ENCODE results near the gene MFSD12.
"Not testable (repeated sequence)": the region's sequence is repeated elsewhere in the genome, so short reads cannot be mapped to it uniquely, and the experiment has no call there.

MFSD12 gene

GRCh38 chr19:3536429-3537100 is 20.8 kb downstream of the MFSD12 start:
- no peak for DNase-seq (ENCODE audit: low read depth)

DNA sequence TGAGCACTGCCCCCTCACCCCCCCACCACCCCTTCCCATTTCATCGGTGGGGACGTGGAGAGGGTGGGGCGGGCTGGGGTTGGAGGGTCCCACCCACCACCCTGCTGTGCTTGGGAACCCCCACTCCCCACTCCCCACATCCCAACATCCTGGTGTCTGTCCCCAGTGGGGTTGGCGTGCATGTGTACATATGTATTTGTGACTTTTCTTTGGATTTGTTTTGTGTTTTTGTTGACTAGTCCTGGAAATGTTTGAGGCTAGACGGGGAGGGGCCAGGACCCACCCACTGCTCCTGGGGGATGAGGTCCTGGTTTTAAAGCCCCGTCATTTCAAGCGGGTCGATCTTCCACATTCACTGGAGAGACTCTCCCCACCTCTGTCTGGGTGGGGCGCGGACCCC is 21.4 kb downstream of the MFSD12 start:
- DNase-seq (ENCODE audit: low read depth) = no peak

- DNase-seq (ENCODE audit: low read depth) = no peak
Measured at GRCh38 chr19:3535563-3535965, 21.8 kb downstream of the MFSD12 start.

DNA sequence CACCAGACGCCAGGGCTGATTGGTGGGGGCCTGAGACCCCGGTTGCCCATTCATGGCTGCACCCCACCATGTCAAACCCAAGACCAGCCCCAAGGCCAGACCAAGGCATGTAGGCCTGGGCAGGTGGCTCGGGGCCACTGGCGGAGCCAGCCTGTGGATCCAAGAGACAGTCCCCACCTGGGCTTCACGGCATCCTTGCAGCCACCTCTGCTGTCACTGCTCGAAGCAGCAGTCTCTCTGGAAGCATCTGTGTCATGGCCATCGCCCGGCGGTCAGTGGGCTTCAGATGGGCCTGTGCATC is 22.2 kb downstream of the MFSD12 start:
- DNase-seq (ENCODE audit: low read depth) = no peak

DNA sequence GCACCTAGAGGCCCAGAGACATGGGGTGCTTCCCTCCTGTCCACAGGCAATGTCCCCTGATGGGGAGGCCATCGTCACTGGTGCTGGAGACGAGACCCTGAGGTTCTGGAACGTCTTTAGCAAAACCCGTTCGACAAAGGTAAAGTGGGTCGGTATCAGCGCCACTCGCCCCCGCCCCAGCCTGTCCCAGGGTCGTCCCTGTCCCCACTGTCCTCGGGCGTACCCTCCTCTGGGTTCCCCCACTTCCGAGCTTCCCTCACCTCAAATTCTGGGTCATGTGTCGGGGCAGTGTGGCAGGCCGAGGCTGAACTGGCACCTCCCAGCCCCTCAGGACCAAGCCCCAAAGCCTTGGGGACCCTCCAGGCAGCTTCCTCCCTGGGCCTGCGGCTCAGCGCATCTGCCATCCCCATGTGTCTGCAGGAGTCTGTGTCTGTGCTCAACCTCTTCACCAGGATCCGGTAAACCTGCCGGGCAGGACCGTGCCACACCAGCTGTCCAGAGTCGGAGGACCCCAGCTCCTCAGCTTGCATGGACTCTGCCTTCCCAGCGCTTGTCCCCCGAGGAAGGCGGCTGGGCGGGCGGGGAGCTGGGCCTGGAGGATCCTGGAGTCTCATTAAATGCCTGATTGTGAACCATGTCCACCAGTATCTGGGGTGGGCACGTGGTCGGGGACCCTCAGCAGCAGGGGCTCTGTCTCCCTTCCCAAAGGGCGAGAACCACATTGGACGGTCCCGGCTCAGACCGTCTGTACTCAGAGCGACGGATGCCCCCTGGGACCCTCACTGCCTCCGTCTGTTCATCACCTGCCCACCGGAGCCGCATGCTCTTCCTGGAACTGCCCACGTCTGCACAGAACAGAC is 22.8 kb downstream of the MFSD12 start:
- no peak for DNase-seq (ENCODE audit: low read depth)

- no peak for DNase-seq (ENCODE audit: low read depth)
Measured at GRCh38 chr19:3533563-3534216, 23.7 kb downstream of the MFSD12 start.

- DNase-seq (ENCODE audit: low read depth) = no peak
Measured at GRCh38 chr19:3533033-3533432, 24.4 kb downstream of the MFSD12 start.

- DNase-seq (ENCODE audit: low read depth) = no peak
Measured at GRCh38 chr19:3532154-3532786, 25.1 kb downstream of the MFSD12 start.

DNA sequence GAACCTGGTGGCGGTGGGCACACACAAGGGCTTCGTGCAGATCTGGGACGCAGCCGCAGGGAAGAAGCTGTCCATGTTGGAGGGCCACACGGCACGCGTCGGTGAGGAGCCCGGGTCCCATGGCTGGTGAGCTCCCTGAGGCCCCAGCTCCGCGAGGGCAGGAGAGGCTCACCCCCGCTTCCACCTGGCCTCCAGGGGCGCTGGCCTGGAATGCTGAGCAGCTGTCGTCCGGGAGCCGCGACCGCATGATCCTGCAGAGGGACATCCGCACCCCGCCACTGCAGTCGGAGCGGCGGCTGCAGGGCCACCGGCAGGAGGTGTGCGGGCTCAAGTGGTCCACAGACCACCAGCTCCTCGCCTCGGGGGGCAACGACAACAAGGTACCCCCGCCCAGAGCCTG is 25.7 kb downstream of the MFSD12 start:
- DNase-seq (ENCODE audit: low read depth) = no peak

DNA sequence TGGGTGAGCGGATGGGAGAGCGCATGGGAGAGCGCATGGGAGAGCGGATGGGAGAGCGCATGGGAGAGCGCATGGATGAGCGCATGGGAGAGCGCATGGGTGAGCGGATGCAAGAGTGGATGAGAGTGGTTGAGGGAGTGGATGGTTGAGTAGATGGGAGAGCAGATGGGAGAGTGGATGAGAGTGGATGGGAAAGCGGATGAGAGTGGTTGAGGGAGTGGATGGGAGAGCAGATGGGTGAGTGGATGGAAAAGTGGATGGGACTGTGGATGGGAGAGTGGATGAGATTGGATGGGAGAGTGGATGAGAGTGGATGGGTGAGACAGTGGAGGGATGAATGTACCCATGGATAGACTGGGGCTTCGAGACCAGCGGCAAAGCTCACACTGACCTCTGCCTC is 27.0 kb downstream of the MFSD12 start:
- DNase-seq (ENCODE audit: low read depth) = no peak

- not testable (repeated sequence) for DNase-seq (ENCODE audit: low read depth)
Measured at GRCh38 chr19:3529299-3529698, 28.1 kb downstream of the MFSD12 start.

GRCh38 chr19:3528539-3529211 is 28.7 kb downstream of the MFSD12 start:
- DNase-seq (ENCODE audit: low read depth) = no peak

DNA sequence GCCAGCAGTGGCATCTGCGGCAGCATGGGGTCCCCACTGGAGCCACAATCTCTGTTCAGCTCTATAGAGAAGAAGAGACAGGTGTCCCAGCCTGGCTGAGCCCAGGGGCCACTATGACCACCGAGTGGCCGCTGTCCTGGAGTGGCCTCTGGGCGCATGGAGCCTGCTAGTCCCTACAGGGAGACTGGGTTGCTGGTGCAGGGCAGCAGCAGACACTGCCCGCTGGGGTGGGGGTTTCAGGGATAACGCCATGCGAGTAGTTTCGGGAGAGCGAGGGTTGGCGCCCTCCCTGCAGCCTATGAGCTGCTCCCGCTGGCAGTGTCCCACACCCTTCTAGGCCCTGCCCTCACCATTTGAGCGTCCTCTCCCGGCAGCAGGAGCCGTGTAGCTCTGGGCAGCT is 29.3 kb downstream of the MFSD12 start:
- DNase-seq (ENCODE audit: low read depth) = no peak

DNA sequence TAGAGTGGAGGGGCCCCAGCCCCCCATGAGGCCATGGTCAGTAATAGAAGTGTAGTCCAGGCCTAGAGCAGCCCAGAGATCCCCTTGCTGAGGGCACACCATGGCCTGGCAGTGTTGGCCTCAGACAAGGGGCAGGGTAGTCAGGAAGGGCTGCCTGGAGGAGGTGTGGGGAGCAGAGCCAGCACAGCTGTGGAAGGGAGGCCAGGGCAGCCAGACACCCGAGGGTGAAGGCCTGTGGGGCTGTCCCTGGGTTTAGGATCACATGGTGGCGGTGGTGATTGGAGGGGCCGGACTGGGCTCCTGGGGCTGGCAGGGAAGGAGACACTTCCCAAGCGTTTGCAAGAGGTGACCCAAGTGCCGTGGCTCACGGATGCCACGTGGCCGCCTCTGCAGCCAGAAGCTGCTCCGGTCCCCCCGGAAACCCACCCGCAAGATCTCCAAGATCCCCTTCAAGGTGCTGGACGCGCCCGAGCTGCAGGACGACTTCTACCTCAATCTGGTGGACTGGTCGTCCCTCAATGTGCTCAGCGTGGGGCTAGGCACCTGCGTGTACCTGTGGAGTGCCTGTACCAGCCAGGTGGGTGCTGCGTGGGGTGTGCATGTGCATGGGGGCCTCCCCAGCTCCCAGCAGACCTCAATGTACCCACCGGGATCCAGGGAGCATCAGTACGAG is 30.0 kb downstream of the MFSD12 start:
- DNase-seq (ENCODE audit: low read depth) = no peak

DNA sequence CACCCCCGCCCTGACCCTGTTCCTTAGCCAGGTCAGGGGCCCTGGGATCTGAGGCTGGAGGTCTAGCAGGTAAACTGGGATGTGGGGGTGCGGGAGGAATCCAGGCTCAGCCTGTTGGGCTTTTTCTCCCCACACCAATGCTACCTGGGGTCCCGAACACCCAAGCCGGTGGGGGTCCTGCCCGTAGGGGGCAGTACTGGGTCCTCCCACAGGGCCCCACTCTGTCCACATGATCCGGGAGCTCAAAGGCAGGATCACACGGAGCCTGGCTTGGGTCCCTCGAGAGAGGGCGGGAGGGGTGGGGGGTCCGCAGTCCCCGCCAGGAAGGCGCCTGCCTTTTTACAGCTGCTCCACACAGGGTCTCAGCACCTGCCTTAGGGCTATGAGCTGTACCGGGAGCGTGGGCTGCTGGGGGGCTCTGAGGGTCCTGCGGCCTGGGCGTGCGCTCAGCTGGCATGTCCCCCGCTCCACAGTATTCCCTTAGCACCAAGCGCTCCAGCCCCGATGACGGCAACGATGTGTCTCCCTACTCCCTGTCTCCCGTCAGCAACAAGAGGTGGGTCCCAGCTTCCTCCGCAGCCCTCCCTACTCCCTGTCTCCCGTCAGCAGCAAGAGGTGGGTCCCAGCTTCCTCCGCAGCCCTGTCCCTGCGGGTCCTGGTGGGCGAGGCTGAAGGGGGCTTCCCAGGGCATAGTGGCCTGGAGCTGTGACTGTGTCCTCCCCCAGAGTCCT is 30.7 kb downstream of the MFSD12 start:
- no peak for DNase-seq (ENCODE audit: low read depth)

GRCh38 chr19:3524904-3525451 is 32.4 kb downstream of the MFSD12 start:
- no peak for DNase-seq (ENCODE audit: low read depth)

- no peak for DNase-seq (ENCODE audit: low read depth)
Measured at GRCh38 chr19:3524078-3524842, 33.1 kb downstream of the MFSD12 start.

GRCh38 chr19:3523361-3524077 is 33.9 kb downstream of the MFSD12 start:
- no peak for DNase-seq (ENCODE audit: low read depth)

All from HS-5 (cell line).